Cerebellar nuclear complex (tissue), 1 donor: ENCODE results near the gene RPL13.

Experiments
- DNase-seq, 2 experiments: peaks; one replicate each; lab custom pipeline; 2025; lab: John Stamatoyannopoulos, UW

Gene RPL13

DNA sequence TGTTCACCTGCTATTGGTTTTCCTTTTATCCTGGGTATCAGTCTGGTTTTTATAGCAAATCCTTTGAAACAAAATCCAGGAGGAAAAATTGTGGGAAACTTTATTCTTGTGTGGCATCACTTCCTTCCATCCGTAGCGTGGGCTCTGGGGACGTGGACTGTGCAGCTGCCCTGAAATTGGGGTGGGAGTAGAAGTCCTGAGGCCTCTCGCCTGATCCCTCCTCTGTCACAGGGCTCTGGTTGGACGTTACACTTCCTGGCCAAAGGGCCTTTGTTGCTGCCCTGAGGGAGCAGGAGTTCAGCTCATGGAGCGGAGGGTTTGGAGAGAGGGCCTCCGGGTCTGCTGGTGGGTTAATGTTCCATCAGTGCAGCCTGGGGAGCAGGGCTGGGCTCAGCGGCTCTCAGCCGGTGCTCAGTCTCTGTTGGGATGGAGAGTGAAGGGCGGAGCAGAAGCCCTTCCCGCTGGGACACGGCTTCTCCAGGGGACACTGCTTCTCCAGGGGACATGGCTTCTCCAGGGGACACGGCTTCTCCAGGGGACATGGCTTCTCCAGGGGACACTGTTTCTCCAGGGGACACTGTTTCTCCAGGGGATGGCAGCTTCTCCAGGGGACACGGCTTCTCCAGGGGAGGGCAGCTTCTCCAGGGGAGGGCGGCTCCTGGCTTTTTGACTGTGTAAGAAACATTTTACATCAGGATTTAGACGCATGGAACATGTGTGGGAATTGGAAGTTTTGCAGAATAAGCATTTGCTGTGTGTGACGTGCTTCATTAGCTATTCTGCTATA, 15.2 kb upstream of the RPL13 start:
- DNase-seq, result no peak

DNA sequence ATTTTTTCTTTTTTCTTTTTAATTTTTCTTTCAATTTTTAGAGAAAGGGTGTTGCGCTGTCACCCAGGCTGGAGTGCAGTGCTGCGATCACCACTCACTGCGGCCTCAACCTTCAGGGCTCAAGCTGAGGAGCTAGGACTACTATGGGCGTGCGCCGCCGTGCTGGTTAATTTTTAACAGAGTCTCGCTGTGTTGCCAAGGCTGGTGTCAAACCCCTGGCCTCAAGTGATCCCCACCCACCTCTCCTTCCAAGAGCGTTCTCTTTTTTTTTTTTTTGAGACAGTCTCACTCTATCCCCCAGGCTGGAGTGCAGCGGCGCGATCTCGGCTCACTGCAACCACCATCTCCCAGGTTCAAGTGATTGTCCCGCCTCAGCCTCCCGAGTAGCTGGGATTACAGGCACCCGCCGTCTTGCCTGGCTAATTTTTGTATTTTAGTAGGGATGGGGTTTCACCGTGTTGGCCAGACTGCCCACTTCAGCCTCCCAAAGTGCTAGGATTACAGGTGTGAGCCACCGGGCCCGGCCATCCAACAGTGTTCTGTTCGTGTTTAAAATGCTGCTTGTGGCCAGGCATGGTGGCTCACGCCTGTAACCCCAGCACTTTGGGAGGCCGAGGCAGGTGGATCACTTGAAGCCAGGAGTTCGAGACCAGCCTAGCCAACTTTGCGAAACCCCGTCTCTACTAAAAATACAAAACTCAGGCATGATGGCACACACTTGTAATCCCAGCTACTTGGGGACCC, 14.5 kb upstream of the RPL13 start:
- DNase-seq, result no peak

DNA sequence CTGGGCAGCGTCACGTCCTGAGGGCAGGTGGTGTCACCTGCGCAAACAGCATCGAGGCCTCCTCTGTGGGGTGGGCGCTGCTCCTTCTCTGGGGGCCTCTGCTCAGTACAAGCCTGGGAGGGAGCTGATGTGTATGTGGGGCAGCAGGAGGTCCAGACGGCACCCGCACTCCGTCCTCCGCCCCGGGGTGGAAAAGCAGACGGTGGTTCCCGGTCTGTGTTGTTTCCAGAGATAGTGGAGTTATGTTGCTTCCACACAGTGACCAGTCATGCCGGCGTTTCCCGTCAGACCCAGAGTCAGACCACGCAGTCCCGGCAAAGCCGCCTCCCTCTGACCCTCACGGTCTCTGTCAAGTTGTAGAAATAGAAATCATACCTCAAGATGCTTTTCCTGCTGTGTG, 13.7 kb upstream of the RPL13 start:
- no peak for DNase-seq

DNA sequence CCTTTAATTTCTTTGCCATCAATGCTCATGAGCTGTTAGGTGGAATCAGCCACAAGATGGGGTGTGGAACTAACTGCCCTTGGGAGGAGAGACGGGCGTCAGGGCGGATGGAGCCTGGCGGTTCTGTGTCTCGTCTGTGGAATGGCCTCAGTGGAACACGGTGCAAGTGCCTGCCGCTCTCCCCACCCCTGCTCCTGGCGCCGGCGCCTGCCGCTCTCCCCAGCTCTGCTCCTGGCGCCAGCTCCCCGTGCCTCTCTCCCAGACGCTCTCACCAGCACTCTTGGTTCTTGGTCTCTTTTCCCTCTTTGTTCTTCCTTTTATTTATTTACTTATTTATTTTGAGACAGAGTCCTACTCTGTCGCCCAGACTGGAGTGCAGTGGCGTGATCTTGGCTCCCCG, 13.2 kb upstream of the RPL13 start:
- no peak for DNase-seq

DNA sequence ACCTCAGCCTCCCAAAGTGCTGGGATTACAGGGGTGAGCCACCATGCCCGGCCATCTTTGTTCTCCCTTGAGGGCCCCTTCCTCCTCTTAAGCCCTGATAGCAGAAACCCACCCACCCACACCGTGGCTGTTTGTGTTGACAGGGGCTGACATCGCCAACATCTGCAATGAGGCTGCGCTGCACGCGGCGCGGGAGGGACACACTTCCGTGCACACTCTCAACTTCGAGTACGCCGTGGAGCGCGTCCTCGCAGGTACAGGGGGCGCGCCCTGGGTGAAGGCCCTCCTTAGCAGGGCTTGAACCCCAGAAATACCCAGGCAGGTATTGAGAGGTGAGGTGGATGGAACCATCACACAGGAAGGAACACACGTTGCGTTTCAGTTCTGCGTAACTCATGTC, 12.6 kb upstream of the RPL13 start:
- no peak for DNase-seq

DNA sequence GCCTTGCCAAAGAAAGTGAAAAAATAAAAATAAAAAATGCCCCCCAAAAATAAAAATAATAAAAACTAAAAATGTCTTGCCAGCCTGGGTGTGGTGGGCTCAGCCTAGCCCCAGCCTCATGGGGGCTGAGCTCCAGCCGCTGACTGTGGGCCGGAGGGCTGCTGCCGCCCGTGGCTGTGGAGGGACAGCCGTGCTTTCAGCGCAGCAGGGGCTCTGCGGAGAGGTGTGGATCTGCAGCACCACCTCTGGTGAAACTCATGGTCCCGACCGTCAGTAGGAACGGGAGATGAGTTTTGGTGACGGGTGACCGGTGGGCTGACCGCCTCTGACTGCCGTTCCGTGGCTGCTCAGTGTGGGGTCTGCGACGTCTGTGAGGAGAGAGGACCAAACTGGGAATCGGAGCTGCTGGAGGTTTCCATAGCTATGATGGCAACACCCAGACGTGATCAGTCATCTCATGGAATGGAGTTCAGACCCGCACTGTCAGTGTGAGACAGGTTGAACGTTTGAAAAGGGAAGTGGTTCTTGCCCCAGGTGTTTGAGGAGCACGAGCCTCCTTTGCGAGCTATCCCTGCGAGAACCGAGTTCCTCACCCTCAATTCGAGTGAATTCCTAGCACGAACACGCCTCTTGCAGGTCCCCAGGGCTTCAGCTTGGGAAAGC, 12.0 kb upstream of the RPL13 start:
- DNase-seq, result no peak

DNA sequence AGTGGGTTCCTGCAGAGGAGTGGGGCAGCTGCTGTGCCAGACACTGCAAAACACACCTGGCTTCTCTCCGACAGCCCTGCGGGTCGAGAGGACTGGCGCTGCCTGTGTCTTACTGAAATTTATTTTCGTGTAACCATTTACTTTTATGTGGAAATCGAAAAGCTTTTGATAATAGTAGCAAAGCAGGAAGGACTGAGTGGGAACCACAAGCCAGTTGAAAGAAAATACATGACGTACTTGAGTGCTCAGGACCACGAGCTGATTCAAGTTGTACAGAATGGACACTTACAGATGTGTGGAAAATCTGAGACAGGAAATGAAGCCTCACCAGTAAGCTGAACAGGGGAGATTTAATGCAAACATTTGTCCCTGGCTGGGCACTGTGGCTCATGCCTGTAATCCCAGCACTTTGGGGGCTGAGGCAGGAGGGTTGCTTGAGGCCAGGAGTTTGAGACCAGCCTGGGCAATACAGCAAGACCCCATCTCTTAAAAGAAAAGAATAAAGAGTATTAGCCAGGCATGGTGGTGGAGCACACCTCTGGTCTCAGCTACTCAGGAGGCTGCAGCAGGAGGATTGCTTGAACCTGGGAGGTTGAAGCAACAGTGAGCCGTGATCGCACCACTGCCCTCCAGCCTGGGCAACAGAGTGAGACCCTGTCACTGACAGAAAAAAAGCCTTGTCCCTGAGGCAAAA, 11.3 kb upstream of the RPL13 start:
- no peak for DNase-seq

DNA sequence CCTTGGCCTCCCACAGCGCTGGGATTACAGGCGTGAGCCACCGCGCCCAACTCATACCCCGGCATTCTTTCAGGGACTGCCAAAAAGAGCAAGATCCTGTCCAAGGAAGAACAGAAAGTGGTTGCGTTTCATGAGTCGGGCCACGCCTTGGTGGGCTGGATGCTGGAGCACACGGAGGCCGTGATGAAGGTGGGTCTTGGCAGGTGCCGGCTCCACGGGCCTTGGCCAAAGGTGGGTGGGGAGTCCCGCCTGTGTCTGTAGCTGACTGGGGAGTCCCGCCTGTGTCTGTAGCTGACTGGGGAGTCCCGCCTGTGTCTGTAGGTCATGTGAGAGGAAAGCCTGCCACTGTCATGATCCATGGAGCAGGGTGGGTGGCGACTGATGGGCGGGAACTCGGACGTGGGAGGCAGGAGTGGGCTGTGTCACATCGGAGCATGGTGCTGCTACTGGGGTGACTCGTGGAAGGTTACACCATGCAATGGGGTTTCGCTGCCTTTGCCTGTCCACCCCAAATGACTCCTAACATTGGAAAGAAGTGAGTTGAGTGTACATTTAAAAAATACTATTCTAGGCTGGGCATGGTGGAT, 10.0 kb upstream of the RPL13 start:
- DNase-seq, result no peak

DNA sequence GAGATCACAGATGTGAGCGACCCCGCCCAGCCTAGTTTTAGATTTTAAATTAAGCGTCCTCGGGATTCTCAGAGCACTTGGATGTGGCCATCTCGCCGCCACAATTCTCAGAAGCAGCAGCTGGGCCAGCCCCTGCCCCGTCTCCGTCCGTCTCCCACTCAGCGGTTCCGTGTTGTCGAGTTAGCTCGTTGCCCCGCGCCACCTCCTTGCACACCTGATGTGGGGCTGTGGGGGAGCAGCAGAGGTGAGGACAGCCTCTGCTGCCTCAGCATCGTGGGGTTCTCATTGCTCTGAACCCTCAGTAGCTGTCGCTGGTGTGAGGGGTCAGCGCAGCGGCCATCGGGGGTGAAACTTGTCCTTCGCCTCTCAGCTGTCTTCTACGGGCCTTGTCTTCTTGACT, 8.2 kb upstream of the RPL13 start:
- DNase-seq, result no peak

DNA sequence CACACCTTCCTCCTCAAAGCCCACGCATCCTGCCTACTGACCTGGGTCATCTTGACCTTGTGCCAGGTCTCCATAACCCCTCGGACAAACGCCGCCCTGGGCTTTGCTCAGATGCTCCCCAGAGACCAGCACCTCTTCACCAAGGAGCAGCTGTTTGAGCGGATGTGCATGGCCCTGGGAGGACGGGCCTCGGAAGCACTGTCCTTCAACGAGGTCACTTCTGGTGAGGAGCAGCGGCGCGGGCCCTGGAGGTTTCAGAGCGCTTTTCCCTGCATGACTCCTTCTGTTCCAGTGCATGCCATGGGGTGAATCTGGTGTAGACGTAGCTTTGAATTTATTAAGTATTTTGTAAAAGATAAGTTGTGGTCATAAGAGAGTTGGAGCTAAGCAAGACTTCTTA, 7.6 kb upstream of the RPL13 start:
- no peak for DNase-seq

DNA sequence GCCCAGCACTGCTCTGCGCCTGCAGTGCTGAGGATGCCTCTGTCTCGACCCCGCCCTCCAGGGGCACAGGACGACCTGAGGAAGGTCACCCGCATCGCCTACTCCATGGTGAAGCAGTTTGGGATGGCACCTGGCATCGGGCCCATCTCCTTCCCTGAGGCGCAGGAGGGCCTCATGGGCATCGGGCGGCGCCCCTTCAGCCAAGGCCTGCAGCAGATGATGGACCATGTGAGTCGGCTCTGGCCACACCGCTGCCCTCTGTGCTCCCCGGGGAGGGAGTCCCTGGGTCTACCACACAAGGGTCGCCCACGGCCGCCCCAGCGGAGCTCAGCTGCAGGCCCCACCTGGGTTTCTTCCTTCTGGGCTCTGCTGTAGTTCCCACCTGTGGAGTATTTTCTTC, 6.7 kb upstream of the RPL13 start:
- DNase-seq, result no peak

DNA sequence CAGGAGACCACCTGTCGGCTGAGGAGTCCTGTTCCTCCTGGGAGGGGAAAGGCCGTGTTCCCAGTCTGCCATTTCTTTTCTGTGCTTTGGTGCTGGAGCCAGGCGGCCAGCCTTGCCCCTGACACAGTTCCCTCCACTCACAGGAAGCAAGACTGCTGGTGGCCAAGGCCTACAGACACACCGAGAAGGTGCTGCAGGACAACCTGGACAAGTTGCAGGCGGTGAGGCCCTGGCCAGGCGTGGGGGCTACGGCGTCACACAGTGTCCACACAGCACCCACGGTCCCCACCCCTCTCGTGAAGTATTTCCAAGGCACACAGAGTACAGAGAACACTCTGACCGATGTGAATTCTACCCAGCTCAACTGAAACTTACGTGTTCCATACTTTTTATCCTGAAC, 6.1 kb upstream of the RPL13 start:
- no peak for DNase-seq

DNA sequence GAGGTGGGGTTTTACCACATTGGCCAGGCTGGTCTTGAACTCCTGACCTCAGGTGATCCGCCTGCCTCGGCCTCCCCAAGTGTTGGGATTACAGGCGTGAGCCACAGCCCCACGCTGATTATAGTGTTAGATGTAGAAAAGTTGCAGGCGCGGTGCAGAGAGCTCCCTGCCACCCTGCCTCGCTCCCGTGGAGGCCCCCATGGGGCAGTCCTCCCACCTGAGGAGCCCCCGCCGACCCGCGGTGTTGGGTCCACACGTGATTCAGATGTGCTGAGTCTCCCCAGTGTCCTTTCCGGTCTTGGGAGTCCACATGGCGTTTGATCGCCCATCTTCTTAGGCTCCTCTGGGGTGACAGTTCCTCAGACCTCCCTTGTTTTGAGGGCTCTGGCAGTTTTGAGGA, 5.2 kb upstream of the RPL13 start:
- no peak for DNase-seq

DNA sequence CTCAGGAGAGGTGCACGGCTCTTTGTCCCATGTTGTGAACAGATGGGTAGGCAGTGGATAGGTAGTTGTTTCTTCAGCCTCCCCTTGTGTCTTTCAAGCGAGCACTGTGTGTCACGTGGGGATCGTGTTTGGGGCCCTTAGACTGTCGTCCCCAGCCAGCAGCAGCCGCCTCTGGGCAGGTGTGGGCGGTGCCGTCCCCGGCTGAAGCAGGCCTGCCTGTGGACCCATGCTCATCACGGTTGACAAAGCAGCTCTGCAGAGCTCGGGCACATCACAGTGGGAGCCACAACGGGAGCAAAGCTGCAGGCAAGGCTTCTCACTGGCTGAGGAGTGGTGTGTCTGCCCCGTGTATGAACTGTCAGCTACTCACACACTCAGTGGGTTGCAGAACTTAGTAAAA, 4.7 kb upstream of the RPL13 start:
- DNase-seq, result no peak

DNA sequence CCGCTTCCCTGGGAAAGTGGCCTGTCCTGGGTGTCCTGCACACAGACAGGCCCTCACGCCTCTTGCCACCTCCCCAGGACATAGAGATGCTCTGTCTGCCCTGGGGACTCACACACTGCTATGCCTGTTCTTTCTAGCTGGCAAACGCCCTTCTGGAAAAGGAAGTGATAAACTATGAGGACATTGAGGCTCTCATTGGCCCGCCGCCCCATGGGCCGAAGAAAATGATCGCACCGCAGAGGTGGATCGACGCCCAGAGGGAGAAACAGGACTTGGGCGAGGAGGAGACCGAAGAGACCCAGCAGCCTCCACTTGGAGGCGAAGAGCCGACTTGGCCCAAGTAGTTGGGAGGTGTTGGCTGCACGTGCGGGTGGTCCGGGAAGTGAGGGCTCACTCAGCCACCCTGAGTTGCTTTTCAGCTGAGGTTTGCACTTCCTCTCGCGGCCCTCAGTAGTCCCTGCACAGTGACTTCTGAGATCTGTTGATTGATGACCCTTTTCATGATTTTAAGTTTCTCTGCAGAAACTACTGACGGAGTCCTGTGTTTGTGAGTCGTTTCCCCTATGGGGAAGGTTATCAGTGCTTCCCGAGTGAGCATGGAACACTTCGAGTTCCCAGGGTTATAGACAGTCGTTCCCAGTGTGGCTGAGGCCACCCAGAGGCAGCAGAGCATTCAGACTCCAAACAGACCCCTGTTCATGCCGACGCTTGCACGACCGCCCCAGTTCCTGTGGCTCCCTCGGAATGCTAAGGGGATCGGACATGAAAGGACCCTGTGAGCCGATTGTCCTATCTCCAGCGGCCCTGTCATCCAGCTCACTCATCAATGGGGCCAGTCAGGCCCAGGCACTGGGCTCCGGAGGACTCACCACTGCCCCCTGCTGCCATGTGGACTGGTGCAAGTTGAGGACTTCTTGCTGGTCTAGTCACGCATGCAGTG, 3.5 kb upstream of the RPL13 start:
- DNase-seq, result peak in 1 of 2 experiments; percentile 12

DNA sequence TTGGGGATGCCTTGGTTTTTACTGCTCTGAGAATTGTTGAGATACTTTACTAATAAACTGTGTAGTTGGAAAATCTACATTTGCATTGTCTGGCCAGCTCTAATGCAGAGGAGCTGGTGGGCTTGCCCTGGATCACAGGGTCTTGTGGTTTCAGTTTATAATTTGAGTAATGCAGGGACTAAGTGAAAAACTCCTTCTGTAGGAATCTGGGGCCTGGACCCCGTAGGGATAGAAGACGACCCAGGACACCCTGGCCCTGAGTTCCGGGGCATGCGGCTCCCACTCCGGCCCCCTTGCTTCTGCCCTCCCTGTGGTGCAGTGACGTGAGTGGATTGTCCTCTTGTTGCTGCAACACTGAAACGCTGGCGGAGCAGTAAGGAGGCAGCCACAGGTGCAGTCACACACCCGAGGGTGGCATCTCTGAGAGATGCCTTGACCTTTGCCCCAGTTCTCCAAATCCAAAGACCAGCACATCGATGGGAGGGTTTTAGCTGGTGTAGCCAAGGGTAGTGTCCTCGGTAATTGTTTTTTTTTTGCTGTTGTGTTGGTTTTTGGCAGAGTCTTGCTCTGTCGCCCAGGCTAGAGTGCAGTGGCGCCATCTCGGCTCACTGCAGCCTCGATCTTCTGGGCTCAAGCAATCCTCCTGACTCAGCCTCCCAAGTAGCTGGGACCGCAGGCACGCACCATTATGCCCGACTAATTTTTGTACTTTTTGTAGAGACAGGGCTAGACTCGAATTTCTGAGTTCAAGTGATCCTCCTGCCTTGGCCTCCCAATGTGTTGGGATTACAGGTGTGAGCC, 2.6 kb upstream of the RPL13 start:
- DNase-seq, result no peak

DNA sequence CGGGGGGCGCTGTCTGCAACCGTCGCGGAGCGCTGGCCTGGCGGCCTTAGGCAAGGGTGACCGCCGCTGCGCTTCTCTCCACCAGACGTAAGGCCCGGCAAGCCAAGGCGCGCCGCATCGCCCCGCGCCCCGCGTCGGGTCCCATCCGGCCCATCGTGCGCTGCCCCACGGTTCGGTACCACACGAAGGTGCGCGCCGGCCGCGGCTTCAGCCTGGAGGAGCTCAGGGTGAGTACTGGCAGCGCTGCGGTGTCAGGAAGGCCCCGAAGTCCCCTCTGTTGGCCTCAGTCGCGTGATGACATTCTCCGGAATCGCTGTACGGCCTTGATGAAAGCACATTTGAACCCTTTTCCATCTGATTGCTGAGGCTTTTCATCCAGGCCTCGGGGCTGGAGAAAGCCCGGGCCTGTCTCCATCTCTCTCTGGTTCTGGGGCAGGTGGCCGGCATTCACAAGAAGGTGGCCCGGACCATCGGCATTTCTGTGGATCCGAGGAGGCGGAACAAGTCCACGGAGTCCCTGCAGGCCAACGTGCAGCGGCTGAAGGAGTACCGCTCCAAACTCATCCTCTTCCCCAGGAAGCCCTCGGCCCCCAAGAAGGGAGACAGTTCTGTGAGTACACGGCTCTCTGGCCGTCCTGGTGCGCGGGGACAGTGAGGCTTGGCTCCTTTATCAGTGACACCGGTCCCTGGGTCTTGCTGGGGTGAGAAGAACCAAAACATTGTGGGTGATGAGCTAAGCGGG, 831 bp downstream of the RPL13 start:
- no peak for DNase-seq

DNA sequence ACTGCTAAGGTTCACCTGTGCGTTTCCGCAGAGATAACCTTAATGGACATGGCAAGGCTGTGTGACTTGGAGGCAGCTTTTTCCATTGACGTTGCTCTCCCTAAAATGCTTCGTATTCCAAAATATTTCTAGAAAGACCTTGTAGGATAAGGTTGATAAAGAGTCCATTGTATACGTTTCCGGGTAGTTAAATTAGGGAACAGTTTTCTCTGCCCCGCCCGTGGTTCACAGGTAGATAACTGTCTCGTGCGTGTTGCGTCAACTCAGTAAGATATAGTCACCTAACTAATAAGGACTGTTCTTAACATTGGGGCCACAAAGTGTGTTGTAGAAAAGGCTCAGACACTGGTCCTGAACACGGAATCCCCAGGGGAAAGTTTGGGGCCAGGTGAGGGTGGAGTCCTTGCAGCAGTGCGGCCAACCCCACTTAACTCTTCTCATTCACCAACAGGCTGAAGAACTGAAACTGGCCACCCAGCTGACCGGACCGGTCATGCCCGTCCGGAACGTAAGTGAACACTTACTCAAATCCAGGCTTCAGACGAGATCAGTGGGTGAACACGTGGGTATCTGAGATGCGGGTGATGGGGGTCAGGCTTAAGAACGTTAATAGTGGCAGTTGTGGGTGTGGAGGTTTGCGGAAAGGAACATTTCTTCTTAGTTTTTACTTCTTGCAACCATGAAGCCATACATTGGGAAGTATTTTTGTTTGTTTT, 1.6 kb downstream of the RPL13 start:
- no peak for DNase-seq

DNA sequence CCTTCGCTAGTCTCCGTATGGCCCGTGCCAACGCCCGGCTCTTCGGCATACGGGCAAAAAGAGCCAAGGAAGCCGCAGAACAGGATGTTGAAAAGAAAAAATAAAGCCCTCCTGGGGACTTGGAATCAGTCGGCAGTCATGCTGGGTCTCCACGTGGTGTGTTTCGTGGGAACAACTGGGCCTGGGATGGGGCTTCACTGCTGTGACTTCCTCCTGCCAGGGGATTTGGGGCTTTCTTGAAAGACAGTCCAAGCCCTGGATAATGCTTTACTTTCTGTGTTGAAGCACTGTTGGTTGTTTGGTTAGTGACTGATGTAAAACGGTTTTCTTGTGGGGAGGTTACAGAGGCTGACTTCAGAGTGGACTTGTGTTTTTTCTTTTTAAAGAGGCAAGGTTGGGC, 2.5 kb downstream of the RPL13 start:
- no peak for DNase-seq
